ENCODE results near the gene ITGAX. TPM values are rescaled to one million over a fixed set of nuclear protein-coding genes. Genes with fewer than 3 reads are reported as not detected.

The ITGAX gene
- total and polyA plus RNA-seq, 10 of the 15 experiments (the other 5 are each of a cell fraction or from before 2014, with no cell fraction given): 1.6 to 37.9 (median 17.9) TPM

- Histone ChIP-seq H3K36me3 (ENCODE audit: control insufficient read depth in 2 of 2, insufficient read depth in 2 of 2, low read length in 1 of 2) (no peaks in the 10 kb centered on the region), H3K27ac (ENCODE audit: control insufficient read depth, insufficient read depth) (no peak overlapping the region), H3K4me1 (ENCODE audit: control insufficient read depth, insufficient read depth, low read length) (peaks cover 6% of the 10 kb centered on the region), H4K20me1 (ENCODE audit: control insufficient read depth, insufficient read depth) (no peaks in the 10 kb centered on the region), H3K27me3 (replicated peaks in 1 of 2; ENCODE audit: control insufficient read depth in 2 of 2, insufficient read depth in 2 of 2, low read length in 1 of 2) (no peaks in the 10 kb centered on the region), H3K9me3 (replicated peaks; ENCODE audit: control insufficient read depth, insufficient read depth, low read length) (no peaks in the 10 kb centered on the region), H3K4me3 (no peak overlapping the region), H2AFZ (ENCODE audit: control insufficient read depth, low read depth, low read length) (no peak overlapping the region), H3K4me2 (ENCODE audit: control insufficient read depth, insufficient read depth) (no peak overlapping the region), H3K79me2 (ENCODE audit: control insufficient read depth, insufficient read depth, low read length) (no peaks in the 10 kb centered on the region), H3K9ac (ENCODE audit: control insufficient read depth, insufficient read depth, low read length) (no peak overlapping the region)
- WGBS (ENCODE audit: insufficient coverage, insufficient replicate concordance, low lambda C conversion rate, missing lambda C conversion rate): 64% methylated on average over 5 of the region's 6 CpGs
- intact Hi-C loops (cut with micrococcal nuclease; ENCODE audit: unreplicated experiment): no loop called here
- ChIA-PET SMC1A (ENCODE audit: uncharacterized antibody, unreplicated experiment) (interaction anchor here (1.5 to 2.0 kb wide), 2 partner anchors 9 to 19 kb away, joined by 3 to 7 read pairs; partner anchors contain the start of gene ITGAX), CTCF (interaction anchor here (0.7 to 1.6 kb wide), 2 partner anchors 18 to 180 kb away, joined by 3 to 7 read pairs; no protein-coding TSS in a partner anchor), RAD21 (ENCODE audit: unreplicated experiment) (interaction anchor here (2.4 kb wide), 1 partner anchor 9 kb away, joined by 11 read pairs; the partner anchor contains the start of gene ITGAX), POLR2A (interaction anchor here (0.6 to 1.2 kb wide), 2 partner anchors 80 to 129 kb away, joined by 3 to 5 read pairs; no protein-coding TSS in a partner anchor)
- FAIRE-seq (no peak), ATAC-seq (no peak), DNase-seq (ENCODE audit: low read depth, low spot score) (no peak)
- in situ Hi-C loops (cut with MboI): no loop called here
- BruUV-seq (replicated peaks): no TSS peak
- TF ChIP-seq LARP7 (IDR thresholded peaks at IDR 0.05) (no peak), POLR2AphosphoS2 (IDR thresholded peaks at IDR 0.05; ENCODE audit: low read depth, low read length) (no peak), ZNF274 (IDR thresholded peaks at IDR 0.05; ENCODE audit: insufficient read depth, insufficient read length) (no peak), MEF2B (IDR thresholded peaks at IDR 0.05; ENCODE audit: partially characterized antibody, poor library complexity, severe bottlenecking) (no peak), SKIL (IDR thresholded peaks at IDR 0.05; ENCODE audit: low read depth, poor library complexity, severe bottlenecking) (no peak), ZBTB11 (CRISPR knock-in tag; IDR thresholded peaks at IDR 0.05) (no peak), RFX5 (IDR thresholded peaks at IDR 0.05; ENCODE audit: low read depth, low read length) (no peak), IKZF1 (conservative IDR thresholded peaks at IDR 0.05) (no peak), SREBF1 (IDR thresholded peaks at IDR 0.05; ENCODE audit: low read length) (no peak), PKNOX1 (IDR thresholded peaks at IDR 0.05) (no peak), ZNF217 (IDR thresholded peaks at IDR 0.05) (no peak), NFIC (IDR thresholded peaks at IDR 0.05; ENCODE audit: low read depth, low read length) (no peak), E2F4 (IDR thresholded peaks at IDR 0.05; ENCODE audit: low read depth, low read length) (no peak), MYC (IDR thresholded peaks at IDR 0.05; ENCODE audit: insufficient read depth, insufficient read length, insufficient replicate concordance, low read length, severe bottlenecking) (no peak)
Measured at GRCh38 chr16:31364421-31364820, 9.4 kb downstream of the ITGAX start.

All from GM12878 (cell line).